OCI-LY1 (cell line): ENCODE measurements around the gene SEC24C.

Experiments used
- CTCF ChIP-seq: fragments of 200-600 bp; sonication (generic), shearing (Covaris generic); IDR thresholded peaks from 2 replicates; pipeline ENCODE4 v1.5.1; 2017; ENCODE audit warnings: mild to moderate bottlenecking, antibody characterized with exemption, low read length, moderate library complexity, mixed read lengths
- EZH2 ChIP-seq: fragments of 200-600 bp; sonication (generic), shearing (Covaris generic); IDR thresholded peaks from 2 replicates; pipeline ENCODE4 v1.8.0; 2017; ENCODE audit warnings: borderline replicate concordance, mixed run types, mild to moderate bottlenecking, antibody characterized with exemption, low read length, moderate library complexity, mixed read lengths

DNA sequence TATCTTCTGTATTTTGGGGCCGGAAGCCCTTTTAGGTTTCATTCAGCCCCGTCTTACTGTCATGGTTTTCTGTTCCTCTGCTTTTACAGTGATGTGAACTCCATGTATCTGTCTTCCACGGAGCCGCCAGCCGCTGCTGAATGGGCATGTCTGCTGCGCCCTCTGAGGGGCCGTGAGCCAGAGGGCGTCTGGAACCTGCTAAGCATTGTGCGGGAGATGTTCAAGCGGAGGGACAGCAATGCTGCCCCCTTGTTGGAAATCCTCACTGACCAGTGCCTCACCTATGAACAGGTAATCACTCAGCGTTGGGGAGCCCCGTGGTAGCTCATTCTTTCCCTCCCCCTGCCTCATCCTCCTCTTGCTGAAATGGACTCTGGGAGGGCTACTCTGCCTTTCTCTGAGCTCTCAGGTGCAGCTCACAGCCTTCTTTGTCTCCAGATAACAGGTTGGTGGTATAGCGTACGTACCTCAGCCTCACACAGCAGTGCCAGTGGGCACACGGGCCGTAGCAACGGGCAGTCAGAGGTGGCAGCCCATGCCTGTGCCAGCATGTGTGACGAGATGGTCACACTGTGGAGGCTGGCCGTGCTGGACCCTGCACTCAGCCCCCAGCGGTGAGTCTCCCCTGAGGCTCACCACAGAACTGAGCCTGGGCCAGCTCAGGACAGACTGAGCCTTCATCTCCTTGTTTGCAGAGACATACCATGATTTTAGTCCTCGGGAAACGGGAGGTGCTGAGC is 46.9 kb downstream of the SEC24C start:
- no peak for TF ChIP-seq CTCF
- TF ChIP-seq EZH2, result no peak
